Ascending aorta (tissue), 2 donors: ENCODE measurements around the gene RTL1. TPM values are rescaled to one million over a fixed set of nuclear protein-coding genes. Genes with fewer than 3 reads are reported as not detected.

Source experiments
- DNase-seq, 2 donors: peaks; one replicate each; pipeline ENCODE4 v3.0.0-alpha.2; 2019; ENCODE audit warnings: low spot score in 2 of 2
- H3K27ac ChIP-seq, 2 donors: fragments of 200-600 bp; sonication (generic); one replicate each; pipeline ENCODE4 v1.5.1; 2016 to 2017; ENCODE audit warnings: mild to moderate bottlenecking in 1 of 2
- H3K27me3 ChIP-seq: fragments of 200-600 bp; sonication (generic); one replicate; pipeline ENCODE4 v1.5.1; 2017
- H3K36me3 ChIP-seq, 2 donors: fragments of 200-600 bp; sonication (generic); one replicate each; pipeline ENCODE4 v1.5.1; 2016
- H3K4me1 ChIP-seq, 2 donors: fragments of 200-600 bp; sonication (generic); one replicate each; pipeline ENCODE4 v1.5.1; 2016 to 2017; ENCODE audit warnings: mild to moderate bottlenecking in 1 of 2
- H3K4me3 ChIP-seq, 2 donors: fragments of 200-600 bp; sonication (generic); one replicate each; pipeline ENCODE4 v1.5.1; 2016 to 2017; ENCODE audit warnings: mild to moderate bottlenecking in 1 of 2
- H3K9me3 ChIP-seq, 2 donors: fragments of 200-600 bp; sonication (generic); one replicate each; pipeline ENCODE4 v1.5.1; 2016
- CTCF ChIP-seq, 3 experiments: fragments of 200-600 bp in 2 of 3; fragments of 450-650 bp in 1 of 3; sonication (generic) in 2 of 3; IDR thresholded peaks; one replicate each; pipeline ENCODE4 v1.5.1; 2016 to 2019; ENCODE audit warnings: antibody characterized with exemption in 3 of 3, mild to moderate bottlenecking in 1 of 3, moderate library complexity in 1 of 3
- intact Hi-C: fragments of 100-400 bp; cut with DNase I; formaldehyde crosslinking; loops from one replicate; pipeline ENCODE4 v1.15.1; 2023
- total RNA-seq: library from RNA; depleted of rRNA; stranded (reverse); fragments of >200 nt; gene quantifications from one replicate; pipeline ENCODE4 v1.1.0, GENCODE V29; 2016

The RTL1 gene
- total RNA-seq, 1 donor from 2014 or later, result not detected

GRCh38 chr14:100857233-100857922, 46.1 kb downstream of the RTL1 start:
- intact Hi-C loops, result loop anchor here (10.0 kb wide), 1 partner anchor 777 kb away; no protein-coding TSS in a partner anchor
- Histone ChIP-seq H3K9me3 (no peaks in the 10 kb centered on the region), H3K4me1 (no peaks in the 10 kb centered on the region), H3K27ac (no peak overlapping the region), H3K27me3 (no peaks in the 10 kb centered on the region), H3K36me3 (no peaks in the 10 kb centered on the region), H3K4me3 (no peak overlapping the region)
- no peak for DNase-seq
- TF ChIP-seq CTCF (IDR thresholded peaks at IDR 0.05), result no peak

- Histone ChIP-seq H3K4me1 (no peaks in the 10 kb centered on the region), H3K4me3 (no peak overlapping the region), H3K36me3 (no peaks in the 10 kb centered on the region), H3K27ac (no peak overlapping the region), H3K27me3 (no peaks in the 10 kb centered on the region), H3K9me3 (no peaks in the 10 kb centered on the region)
- intact Hi-C loops, result loop anchor here (10.0 kb wide), 1 partner anchor 778 kb away; no protein-coding TSS in a partner anchor
- no peak for TF ChIP-seq CTCF (IDR thresholded peaks at IDR 0.05)
- no peak for DNase-seq
These were observed 47.2 kb downstream of the RTL1 start for GRCh38 chr14:100856056-100856950.

GRCh38 chr14:100855256-100855930, 48.1 kb downstream of the RTL1 start:
- H3K4me3 ChIP-seq, result no peak overlapping the region
- H3K36me3 ChIP-seq, result no peaks in the 10 kb centered on the region
- no peaks in the 10 kb centered on the region for H3K9me3 ChIP-seq
- H3K27ac ChIP-seq, result no peak overlapping the region
- no peak for DNase-seq
- intact Hi-C loops, result loop anchor here (10.0 kb wide), 1 partner anchor 779 kb away; no protein-coding TSS in a partner anchor
- no peak for TF ChIP-seq CTCF (IDR thresholded peaks at IDR 0.05)
- no peaks in the 10 kb centered on the region for H3K4me1 ChIP-seq
- H3K27me3 ChIP-seq, result no peaks in the 10 kb centered on the region

- no peak for DNase-seq
- no peak overlapping the region for H3K4me3 ChIP-seq
- intact Hi-C loops, result loop anchor here (10.0 kb wide), 1 partner anchor 780 kb away; no protein-coding TSS in a partner anchor
- H3K27me3 ChIP-seq, result no peaks in the 10 kb centered on the region
- no peak for TF ChIP-seq CTCF (IDR thresholded peaks at IDR 0.05)
- no peak overlapping the region for H3K27ac ChIP-seq
- no peaks in the 10 kb centered on the region for H3K9me3 ChIP-seq
- no peaks in the 10 kb centered on the region for H3K36me3 ChIP-seq
- H3K4me1 ChIP-seq, result no peaks in the 10 kb centered on the region
These were observed 49.1 kb downstream of the RTL1 start for GRCh38 chr14:100854435-100854834.

- Histone ChIP-seq H3K4me1 (no peaks in the 10 kb centered on the region), H3K36me3 (no peaks in the 10 kb centered on the region), H3K27me3 (no peaks in the 10 kb centered on the region), H3K9me3 (no peaks in the 10 kb centered on the region), H3K27ac (no peak overlapping the region), H3K4me3 (no peak overlapping the region)
- intact Hi-C loops, result loop anchor here (10.0 kb wide), 1 partner anchor 783 kb away; no protein-coding TSS in a partner anchor
- no peak for DNase-seq
- no peak for TF ChIP-seq CTCF (IDR thresholded peaks at IDR 0.05)
These were observed 51.4 kb downstream of the RTL1 start for GRCh38 chr14:100851946-100852620.
